ENCODE results near the gene UMODL1.

Gene UMODL1

GRCh38 chr21:42071146-42071737, at the start of gene UMODL1:
Gene UMODL1 (plus strand): TSS chr21:42071317. CDS start chr21:42071317, 0 bp downstream.
- DNase-seq, result no peak

- DNase-seq, result no peak
These were observed 49.6 kb upstream of the UMODL1 start for GRCh38 chr21:42021371-42022090.

- no peak for DNase-seq
These were observed 49.1 kb upstream of the UMODL1 start for GRCh38 chr21:42022091-42022430.

GRCh38 chr21:42022906-42023305, 48.2 kb upstream of the UMODL1 start:
- DNase-seq, result no peak

GRCh38 chr21:42025376-42026081, 45.6 kb upstream of the UMODL1 start:
- no peak for DNase-seq

- no peak for DNase-seq
These were observed 45.1 kb upstream of the UMODL1 start for GRCh38 chr21:42026082-42026435.

GRCh38 chr21:42027085-42027821, 43.9 kb upstream of the UMODL1 start:
- no peak for DNase-seq

- no peak for DNase-seq
These were observed 43.0 kb upstream of the UMODL1 start for GRCh38 chr21:42027822-42028765.

GRCh38 chr21:42028766-42029425, 42.2 kb upstream of the UMODL1 start:
- no peak for DNase-seq

GRCh38 chr21:42030311-42030710, 40.8 kb upstream of the UMODL1 start:
- DNase-seq, result no peak

GRCh38 chr21:42031241-42031640, 39.9 kb upstream of the UMODL1 start:
- no peak for DNase-seq

GRCh38 chr21:42031816-42032215, 39.3 kb upstream of the UMODL1 start:
- DNase-seq, result no peak

- no peak for DNase-seq
These were observed 38.9 kb upstream of the UMODL1 start for GRCh38 chr21:42032266-42032665.

- no peak for DNase-seq
These were observed 38.1 kb upstream of the UMODL1 start for GRCh38 chr21:42032968-42033367.

- DNase-seq, result no peak
These were observed 34.8 kb upstream of the UMODL1 start for GRCh38 chr21:42036313-42036712.

- DNase-seq, result no peak
These were observed 33.6 kb upstream of the UMODL1 start for GRCh38 chr21:42037516-42037915.

GRCh38 chr21:42037943-42038342, 33.2 kb upstream of the UMODL1 start:
- DNase-seq, result no peak

- no peak for DNase-seq
These were observed 32.7 kb upstream of the UMODL1 start for GRCh38 chr21:42038393-42038792.

- no peak for DNase-seq
These were observed 32.2 kb upstream of the UMODL1 start for GRCh38 chr21:42038826-42039425.

GRCh38 chr21:42039470-42039901, 31.6 kb upstream of the UMODL1 start:
- DNase-seq, result no peak

- DNase-seq, result no peak
These were observed 31.2 kb upstream of the UMODL1 start for GRCh38 chr21:42039911-42040351.
